ENCODE measurements around the gene C1S.
"Not testable (repeated sequence)": the region's sequence is repeated elsewhere in the genome, so short reads cannot be mapped to it uniquely, and the experiment has no call there.

Gene C1S

DNA sequence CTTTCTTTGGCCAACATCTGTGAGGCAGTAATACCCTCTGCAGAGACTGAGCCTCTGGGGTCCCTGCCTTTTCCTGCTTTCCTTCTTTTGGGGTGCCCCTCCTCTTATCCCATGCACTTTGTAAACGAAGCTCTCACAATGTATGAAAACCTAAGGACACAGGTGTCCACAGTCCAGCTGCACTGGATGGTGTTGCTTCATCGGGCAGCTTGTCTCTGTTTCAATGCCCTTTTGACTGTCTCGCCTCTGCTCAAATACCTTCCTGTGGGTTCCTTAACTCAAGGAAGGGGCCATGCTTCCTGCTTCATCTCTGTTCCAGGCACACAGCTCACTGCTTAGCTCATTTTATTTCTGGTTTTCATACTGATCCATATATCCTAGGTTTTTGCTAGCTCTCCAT lies 42.1 kb downstream of the C1S start:
- no peak overlapping the region for H3K9ac ChIP-seq (ENCODE audit: low read length)
- H3K36me3 ChIP-seq (replicated peaks; ENCODE audit: low read depth, low read length), result peaks cover 15% of the 10 kb centered on the region
- H3K4me2 ChIP-seq (ENCODE audit: low read length), result no peak overlapping the region
- no peaks in the 10 kb centered on the region for H3K4me1 ChIP-seq (ENCODE audit: low read length)
- no peaks in the 10 kb centered on the region for H4K20me1 ChIP-seq (ENCODE audit: insufficient read depth, low read length)
- no peaks in the 10 kb centered on the region for H3K79me2 ChIP-seq (ENCODE audit: low read length)
- H3K4me3 ChIP-seq (ENCODE audit: low read length), result no peak overlapping the region
- peaks cover 7% of the 10 kb centered on the region; the same call in 1 of the 2 replicates for H3K9me3 ChIP-seq (ENCODE audit: insufficient read depth, low read length)
- TF ChIP-seq, protein P1, sequence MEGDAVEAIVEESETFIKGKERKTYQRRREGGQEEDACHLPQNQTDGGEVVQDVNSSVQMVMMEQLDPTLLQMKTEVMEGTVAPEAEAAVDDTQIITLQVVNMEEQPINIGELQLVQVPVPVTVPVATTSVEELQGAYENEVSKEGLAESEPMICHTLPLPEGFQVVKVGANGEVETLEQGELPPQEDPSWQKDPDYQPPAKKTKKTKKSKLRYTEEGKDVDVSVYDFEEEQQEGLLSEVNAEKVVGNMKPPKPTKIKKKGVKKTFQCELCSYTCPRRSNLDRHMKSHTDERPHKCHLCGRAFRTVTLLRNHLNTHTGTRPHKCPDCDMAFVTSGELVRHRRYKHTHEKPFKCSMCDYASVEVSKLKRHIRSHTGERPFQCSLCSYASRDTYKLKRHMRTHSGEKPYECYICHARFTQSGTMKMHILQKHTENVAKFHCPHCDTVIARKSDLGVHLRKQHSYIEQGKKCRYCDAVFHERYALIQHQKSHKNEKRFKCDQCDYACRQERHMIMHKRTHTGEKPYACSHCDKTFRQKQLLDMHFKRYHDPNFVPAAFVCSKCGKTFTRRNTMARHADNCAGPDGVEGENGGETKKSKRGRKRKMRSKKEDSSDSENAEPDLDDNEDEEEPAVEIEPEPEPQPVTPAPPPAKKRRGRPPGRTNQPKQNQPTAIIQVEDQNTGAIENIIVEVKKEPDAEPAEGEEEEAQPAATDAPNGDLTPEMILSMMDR (IDR thresholded peaks at IDR 0.05; ENCODE audit: low read depth, low read length), result no peak
- no peak for TF ChIP-seq EZH2phosphoT487 (IDR thresholded peaks at IDR 0.05; ENCODE audit: low read depth)
- H3K27ac ChIP-seq (ENCODE audit: low read length), result no peak overlapping the region
- no peaks in the 10 kb centered on the region for H3K27me3 ChIP-seq (ENCODE audit: low read depth, low read length)
- no peak overlapping the region for H2AFZ ChIP-seq (ENCODE audit: low read depth, low read length)

GRCh38 chr12:7103837-7104584 lies 43.5 kb downstream of the C1S start:
- Histone ChIP-seq H3K79me2 (ENCODE audit: low read length) (peaks cover 7% of the 10 kb centered on the region; the same call in 1 of the 2 replicates), H3K4me1 (ENCODE audit: low read length) (no peaks in the 10 kb centered on the region), H3K27ac (ENCODE audit: low read length) (no peak overlapping the region), H3K36me3 (replicated peaks; ENCODE audit: low read depth, low read length) (peaks cover 15% of the 10 kb centered on the region), H3K4me3 (ENCODE audit: low read length) (no peak overlapping the region), H3K9ac (ENCODE audit: low read length) (no peak overlapping the region), H3K27me3 (ENCODE audit: low read depth, low read length) (no peaks in the 10 kb centered on the region), H3K9me3 (ENCODE audit: insufficient read depth, low read length) (peaks cover 7% of the 10 kb centered on the region; the same call in 1 of the 2 replicates), H4K20me1 (ENCODE audit: insufficient read depth, low read length) (no peaks in the 10 kb centered on the region), H2AFZ (ENCODE audit: low read depth, low read length) (no peak overlapping the region), H3K4me2 (ENCODE audit: low read length) (no peak overlapping the region)
- TF ChIP-seq, protein P1 (IDR thresholded peaks at IDR 0.05; ENCODE audit: low read depth, low read length), result no peak
- no peak for TF ChIP-seq EZH2phosphoT487 (IDR thresholded peaks at IDR 0.05; ENCODE audit: low read depth)

- Histone ChIP-seq H2AFZ (ENCODE audit: low read depth, low read length) (no peak overlapping the region), H3K9me3 (ENCODE audit: insufficient read depth, low read length) (peaks cover 7% of the 10 kb centered on the region; the same call in 1 of the 2 replicates), H3K27ac (ENCODE audit: low read length) (no peak overlapping the region), H3K27me3 (ENCODE audit: low read depth, low read length) (no peaks in the 10 kb centered on the region), H4K20me1 (ENCODE audit: insufficient read depth, low read length) (no peaks in the 10 kb centered on the region), H3K36me3 (replicated peaks; ENCODE audit: low read depth, low read length) (peaks cover 15% of the 10 kb centered on the region), H3K9ac (ENCODE audit: low read length) (no peak overlapping the region), H3K4me1 (ENCODE audit: low read length) (no peaks in the 10 kb centered on the region), H3K4me3 (ENCODE audit: low read length) (no peak overlapping the region), H3K4me2 (ENCODE audit: low read length) (no peak overlapping the region), H3K79me2 (ENCODE audit: low read length) (peaks cover 7% of the 10 kb centered on the region; the same call in 1 of the 2 replicates)
- TF ChIP-seq, protein P1 (IDR thresholded peaks at IDR 0.05; ENCODE audit: low read depth, low read length), result no peak
- no peak for TF ChIP-seq EZH2phosphoT487 (IDR thresholded peaks at IDR 0.05; ENCODE audit: low read depth)
Observed at GRCh38 chr12:7106082-7106481, 45.6 kb downstream of the C1S start.

DNA sequence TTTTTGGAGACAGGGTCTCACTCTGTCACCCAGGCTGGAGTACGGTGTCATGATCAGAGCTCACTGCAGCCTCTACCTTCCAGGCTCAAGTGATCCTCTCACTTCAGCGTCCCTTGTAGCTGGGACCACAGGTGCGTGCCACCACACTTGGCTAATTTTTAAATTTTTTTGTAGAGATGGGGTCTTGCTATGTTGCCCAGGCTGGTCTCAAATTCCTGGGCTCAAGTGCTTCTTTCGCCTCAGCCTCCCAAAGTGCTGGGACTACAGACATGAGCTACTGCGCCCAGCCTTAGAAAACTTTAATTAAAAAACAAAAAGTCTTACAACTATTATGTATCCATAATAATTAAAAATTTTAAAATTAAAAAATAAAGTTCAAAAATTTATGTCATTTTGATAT lies 46.7 kb downstream of the C1S start:
- not testable (repeated sequence) for H3K4me1 ChIP-seq (ENCODE audit: low read length); H3K9ac ChIP-seq (ENCODE audit: low read length); H4K20me1 ChIP-seq (ENCODE audit: insufficient read depth, low read length); H3K79me2 ChIP-seq (ENCODE audit: low read length); H3K9me3 ChIP-seq (ENCODE audit: insufficient read depth, low read length); H2AFZ ChIP-seq (ENCODE audit: low read depth, low read length); H3K27ac ChIP-seq (ENCODE audit: low read length); H3K27me3 ChIP-seq (ENCODE audit: low read depth, low read length); H3K4me3 ChIP-seq (ENCODE audit: low read length); H3K4me2 ChIP-seq (ENCODE audit: low read length)
- peaks cover 15% of the 10 kb centered on the region for H3K36me3 ChIP-seq (replicated peaks; ENCODE audit: low read depth, low read length)
